T-cell (primary cell): ENCODE results near the gene SLC35B2. TPM values are rescaled to one million over a fixed set of nuclear protein-coding genes. Genes with fewer than 3 reads are reported as not detected.
A peak's percentile ranks its signal among the peaks of the same experiment; 100 is the strongest.

Source experiments
- ATAC-seq, 4 experiments: fragments of 200-7000 bp in 3 of 4; fragments of 150-1000 bp in 1 of 4; cut with Tn5 transposase; replicated peaks in 1 of 4; 1 replicate in 3 of 4; 2 replicates in 1 of 4; pipeline ENCODE4 v1.10.0; 2021; ENCODE audit warnings: moderate library complexity in 3 of 4, mild to moderate bottlenecking in 2 of 4, moderate number of reproducible peaks in 1 of 4
- CTCF ChIA-PET, 2 donors: fragments of 300-600 bp; sonication (Branson Sonifier 250); formaldehyde crosslinking; loops; one replicate each; lab custom pipeline; 2022; ENCODE audit warnings: antibody characterized with exemption in 2 of 2; lab: Charles Lee
- POLR2A ChIA-PET, 2 donors: fragments of 300-600 bp; sonication (Branson Sonifier 250); formaldehyde crosslinking; loops; one replicate each; lab custom pipeline; 2022; ENCODE audit warnings: antibody characterized with exemption in 2 of 2; lab: Charles Lee
- DNase-seq, 35 experiments: peaks; one replicate each; pipeline versions ENCODE4 v3.0.0 to v3.0.0-alpha.2; 2013 to 2023
- H3K27ac ChIP-seq: one replicate; pipeline ENCODE4 v1.5.1; 2013; ENCODE audit warnings: low read length
- H3K27me3 ChIP-seq, 2 experiments: replicated peaks in 1 of 2; 1 replicate in 1 of 2; 2 replicates in 1 of 2; pipeline versions ENCODE4 v1.6.1 to v1.7.0; 2013; ENCODE audit warnings: low read length in 1 of 2, mixed read lengths in 1 of 2; ENCODE audit not compliant: control insufficient read depth in 2 of 2, insufficient read depth in 2 of 2; ENCODE audit errors: extremely low read depth in 1 of 2
- H3K36me3 ChIP-seq, 2 donors: 1 replicate in 1 of 2; 2 replicates in 1 of 2; pipeline versions ENCODE4 v1.6.1 to v1.7.0; 2013; ENCODE audit warnings: low read length in 1 of 2; ENCODE audit not compliant: control insufficient read depth in 2 of 2, insufficient read depth in 1 of 2; ENCODE audit errors: extremely low read depth in 1 of 2
- H3K4me1 ChIP-seq, 2 experiments: 1 replicate in 1 of 2; 2 replicates in 1 of 2; pipeline versions ENCODE4 v1.6.1 to v1.7.0; 2013; ENCODE audit warnings: low read length in 2 of 2, mixed read lengths in 1 of 2; ENCODE audit not compliant: insufficient read depth in 2 of 2, control insufficient read depth in 1 of 2; ENCODE audit errors: extremely low read depth in 1 of 2
- H3K4me3 ChIP-seq, 2 donors: 1 replicate in 1 of 2; 2 replicates in 1 of 2; pipeline versions ENCODE4 v1.5.1 to v1.7.0; 2013; ENCODE audit warnings: mild to moderate bottlenecking in 2 of 2, low read length in 1 of 2, moderate library complexity in 1 of 2; ENCODE audit not compliant: control insufficient read depth in 1 of 2; ENCODE audit errors: extremely low read depth in 1 of 2
- H3K9me3 ChIP-seq: 2 replicates; pipeline ENCODE4 v1.7.0; 2013
- H3K27ac Mint-ChIP-seq, 2 donors: one replicate each; pipeline ENCODE4 v1.8.0; 2020 to 2021; ENCODE audit warnings: mild to moderate bottlenecking in 2 of 2, mixed read lengths in 2 of 2
- H3K27me3 Mint-ChIP-seq, 2 donors: one replicate each; pipeline ENCODE4 v1.8.0; 2021 to 2022; ENCODE audit warnings: mixed read lengths in 2 of 2
- H3K36me3 Mint-ChIP-seq: one replicate; pipeline ENCODE4 v1.8.0; 2021; ENCODE audit warnings: mixed read lengths
- H3K4me1 Mint-ChIP-seq, 3 donors: one replicate each; pipeline ENCODE4 v1.8.0; 2020 to 2022; ENCODE audit warnings: mixed read lengths in 3 of 3, mild to moderate bottlenecking in 1 of 3
- H3K4me3 Mint-ChIP-seq, 3 donors: one replicate each; pipeline ENCODE4 v1.8.0; 2020 to 2022; ENCODE audit warnings: mild to moderate bottlenecking in 3 of 3, mixed read lengths in 3 of 3, moderate library complexity in 3 of 3
- H3K9me3 Mint-ChIP-seq, 3 donors: one replicate each; pipeline ENCODE4 v1.8.0; 2020 to 2022; ENCODE audit warnings: mixed read lengths in 3 of 3
- WGBS: methylation state at CpG from one replicate; pipeline ENCODE4 v1.1.5; 2013; ENCODE audit warnings: missing lambda C conversion rate; ENCODE audit not compliant: insufficient coverage; 5-methylcytosine and 5-hydroxymethylcytosine counted together
- total RNA-seq, 35 experiments: library from RNA in 6 of 35; stranded (reverse) in 6 of 35; fragments of 120-200 nt in 1 of 35; gene quantifications; one replicate each; pipeline versions ENCODE4 v1.2.1 to v1.2.4 and lab custom pipeline; 2013 to 2026

Gene SLC35B2
- total RNA-seq (10 to 100 TPM; 14.6 to 21.8 (median 20.3) TPM), total RNA-seq (lab: John Stamatoyannopoulos, UW) (9.0 to 41.5 (median 24.2) reads per million in 29 experiments)
- 17.6 TPM for total RNA-seq (2013)

- H3K36me3 Mint-ChIP-seq: peaks cover 32% of the 10 kb centered on the region
- Histone ChIP-seq H3K27ac (peak within 1 kb of the TSS; percentile 71), H3K9me3 (no peaks in the 10 kb centered on the region), H3K4me3 (peak within 1 kb of the TSS; percentile 73 to 75), H3K4me1 (peaks cover 5 to 45% of the 10 kb centered on the region in 2 experiments), H3K27me3 (no peaks in the 10 kb centered on the region), H3K36me3 (peaks cover 7 to 61% of the 10 kb centered on the region in 2 donors)
- peak within 1 kb of the TSS; percentile 93 to 94 for H3K27ac Mint-ChIP-seq
- no peaks in the 10 kb centered on the region for H3K9me3 Mint-ChIP-seq
- peaks cover 49 to 70% (median 61%) of the 10 kb centered on the region in 3 donors for H3K4me1 Mint-ChIP-seq
- H3K27me3 Mint-ChIP-seq: no peaks in the 10 kb centered on the region
- peak within 1 kb of the TSS; percentile 85 to 90 (median 86) for H3K4me3 Mint-ChIP-seq
- DNase-seq: peak in 33 of 35 experiments; percentile 32 to 85 (median 52)
- ChIA-PET POLR2A (interaction anchor here (0.6 to 3.1 kb wide), 3 partner anchors 9 to 31 kb away, joined by 4 to 28 read pairs (median 7); partner anchors contain the start of gene HSP90AB1 (in 1 of the 2)), CTCF (interaction anchor here (0.6 to 2.8 kb wide), 8 partner anchors 9 to 84 kb away, joined by 3 to 15 read pairs (median 6); partner anchors contain the start of genes HSP90AB1 (in 1 of the 2) and SLC29A1 (in 1 of the 2))
- 0% methylated on average over 77 of the region's 80 CpGs for WGBS
- peak; percentile 74 to 86 (median 84) for ATAC-seq
These were observed at the start of gene SLC35B2 for GRCh38 chr6:44257025-44257752. Gene SLC35B2 (minus strand): TSS chr6:44257528. CDS start chr6:44257410, 118 bp downstream.

DNA sequence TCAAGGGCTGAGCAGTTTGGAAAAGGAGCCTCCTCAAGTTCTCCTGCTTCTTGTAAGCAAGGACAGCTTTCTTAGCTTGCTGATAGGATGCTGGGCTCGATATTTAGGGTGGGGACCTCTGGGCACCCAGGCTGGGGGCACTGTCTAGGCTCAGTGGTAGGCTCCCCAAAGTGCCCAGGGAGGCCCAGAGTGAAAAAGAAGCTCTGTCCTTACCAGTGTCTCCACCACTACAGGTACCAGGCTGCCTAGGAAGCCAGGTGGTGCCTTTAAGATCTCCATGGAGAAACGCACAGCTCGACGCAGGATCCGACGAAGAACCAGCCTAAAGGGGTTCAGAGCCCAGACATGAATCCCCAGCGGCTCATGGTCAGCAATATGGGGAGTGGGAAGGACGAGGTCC, 49.4 kb upstream of the SLC35B2 start:
- no peaks in the 10 kb centered on the region for H3K9me3 ChIP-seq
- no peaks in the 10 kb centered on the region for H3K27me3 ChIP-seq
- H3K27ac ChIP-seq: no peak overlapping the region
- H3K4me3 ChIP-seq: no peak overlapping the region
- peaks cover 54% of the 10 kb centered on the region for H3K36me3 Mint-ChIP-seq
- no peaks in the 10 kb centered on the region for H3K27me3 Mint-ChIP-seq
- POLR2A ChIA-PET: interaction anchor here in 1 of 2 donors (0.6 kb wide), 1 partner anchor 32 kb away, joined by 8 read pairs; no protein-coding TSS in a partner anchor
- no peak for DNase-seq
- ATAC-seq: no peak
- H3K4me1 Mint-ChIP-seq: peaks cover 3 to 6% (median 3%) of the 10 kb centered on the region in 3 donors
- H3K4me1 ChIP-seq: peaks cover 0 to 2% of the 10 kb centered on the region in 2 experiments
- H3K27ac Mint-ChIP-seq: no peak overlapping the region
- peaks cover 15 to 93% of the 10 kb centered on the region in 2 donors for H3K36me3 ChIP-seq
- H3K9me3 Mint-ChIP-seq: no peaks in the 10 kb centered on the region
- CTCF ChIA-PET: interaction anchor here in 1 of 2 donors (1.0 kb wide), 1 partner anchor 38 kb away, joined by 7 read pairs; no protein-coding TSS in a partner anchor
- no peak overlapping the region for H3K4me3 Mint-ChIP-seq
- WGBS: no CpG with 5 or more reads among the region's 8 CpGs

GRCh38 chr6:44305200-44305725, 47.9 kb upstream of the SLC35B2 start:
- H3K36me3 ChIP-seq: peaks cover 19 to 89% of the 10 kb centered on the region in 2 donors
- ChIA-PET POLR2A (interaction anchor here in 1 of 2 donors (0.7 kb wide), 1 partner anchor 124 kb away, joined by 3 read pairs; no protein-coding TSS in a partner anchor), CTCF (interaction anchor here (0.7 to 1.8 kb wide), 6 partner anchors 9 to 130 kb away, joined by 3 to 11 read pairs (median 4); no protein-coding TSS in a partner anchor)
- DNase-seq (no peak), ATAC-seq (no peak)
- no peak overlapping the region for H3K27ac ChIP-seq
- no peaks in the 10 kb centered on the region for H3K9me3 ChIP-seq
- WGBS: 77% methylated on average over 3 of the region's 5 CpGs
- H3K4me1 Mint-ChIP-seq: peaks cover 0 to 3% (median 0%) of the 10 kb centered on the region in 3 donors
- H3K27ac Mint-ChIP-seq: no peak overlapping the region
- H3K27me3 ChIP-seq: no peaks in the 10 kb centered on the region
- H3K4me3 ChIP-seq: no peak overlapping the region
- H3K36me3 Mint-ChIP-seq: peaks cover 58% of the 10 kb centered on the region
- no peaks in the 10 kb centered on the region for H3K9me3 Mint-ChIP-seq
- H3K4me1 ChIP-seq: no peaks in the 10 kb centered on the region
- no peak overlapping the region for H3K4me3 Mint-ChIP-seq
- H3K27me3 Mint-ChIP-seq: no peaks in the 10 kb centered on the region

GRCh38 chr6:44304282-44305199, 47.2 kb upstream of the SLC35B2 start:
- Mint-ChIP-seq H3K27me3 (no peaks in the 10 kb centered on the region), H3K9me3 (no peaks in the 10 kb centered on the region), H3K36me3 (peaks cover 56% of the 10 kb centered on the region), H3K4me3 (no peak overlapping the region), H3K27ac (no peak overlapping the region), H3K4me1 (no peaks in the 10 kb centered on the region)
- WGBS: 92% methylated on average over 14 of the region's 25 CpGs
- POLR2A ChIA-PET: interaction anchor here in 1 of 2 donors (0.7 kb wide), 1 partner anchor 125 kb away, joined by 3 read pairs; no protein-coding TSS in a partner anchor
- Histone ChIP-seq H3K4me3 (no peak overlapping the region), H3K4me1 (no peaks in the 10 kb centered on the region), H3K27ac (no peak overlapping the region), H3K9me3 (no peaks in the 10 kb centered on the region), H3K36me3 (peaks cover 19 to 82% of the 10 kb centered on the region in 2 donors), H3K27me3 (no peaks in the 10 kb centered on the region)
- CTCF ChIA-PET: interaction anchor here (0.5 to 1.8 kb wide), 8 partner anchors 9 to 130 kb away, joined by 3 to 11 read pairs (median 3); partner anchors contain the start of gene TMEM151B (in 1 of the 2)
- DNase-seq (peak in 28 of 35 experiments; percentile 7 to 65 (median 24)), ATAC-seq (peak; percentile 62 to 75 (median 72))

DNA sequence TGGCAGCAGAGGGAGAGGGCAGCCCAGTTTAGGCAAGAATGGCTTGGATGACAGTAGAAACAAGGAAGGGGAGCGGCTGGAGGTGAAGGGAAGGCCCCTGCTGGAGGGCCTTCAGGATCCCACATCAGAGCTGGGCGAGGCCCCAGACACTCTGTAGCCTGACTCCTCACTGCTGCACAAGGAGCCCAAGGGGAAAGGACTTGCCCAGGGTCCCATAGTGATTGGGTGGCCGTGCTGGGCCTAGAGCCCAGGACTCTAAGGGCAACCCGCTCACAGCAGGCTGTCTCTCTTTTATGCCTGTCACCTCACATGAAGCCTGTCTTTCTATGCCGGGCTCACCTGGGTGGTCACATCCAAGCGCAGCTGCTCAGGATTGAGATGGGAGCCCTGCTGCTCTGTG, 46.5 kb upstream of the SLC35B2 start:
- Histone ChIP-seq H3K9me3 (no peaks in the 10 kb centered on the region), H3K4me3 (no peak overlapping the region), H3K27me3 (no peaks in the 10 kb centered on the region), H3K27ac (no peak overlapping the region), H3K36me3 (peaks cover 13 to 75% of the 10 kb centered on the region in 2 donors), H3K4me1 (no peaks in the 10 kb centered on the region)
- Mint-ChIP-seq H3K4me3 (no peak overlapping the region), H3K4me1 (peaks cover 0 to 2% (median 0%) of the 10 kb centered on the region in 3 donors), H3K27me3 (no peaks in the 10 kb centered on the region), H3K9me3 (no peaks in the 10 kb centered on the region), H3K27ac (no peak overlapping the region), H3K36me3 (peaks cover 52% of the 10 kb centered on the region)
- DNase-seq (no peak), ATAC-seq (no peak)
- ChIA-PET CTCF (interaction anchor here in 1 of 2 donors (0.5 to 1.1 kb wide), 2 partner anchors 11 to 129 kb away, joined by 3 read pairs; no protein-coding TSS in a partner anchor), POLR2A (no interaction called here)
- 98% methylated on average over 6 of the region's 6 CpGs for WGBS
